ENCODE data around the gene MCC. TPM values are rescaled to one million over a fixed set of nuclear protein-coding genes. Genes with fewer than 3 reads are reported as not detected.

MCC gene
- total RNA-seq, 1 experiment from 2014 or later = 23.5 TPM

DNA sequence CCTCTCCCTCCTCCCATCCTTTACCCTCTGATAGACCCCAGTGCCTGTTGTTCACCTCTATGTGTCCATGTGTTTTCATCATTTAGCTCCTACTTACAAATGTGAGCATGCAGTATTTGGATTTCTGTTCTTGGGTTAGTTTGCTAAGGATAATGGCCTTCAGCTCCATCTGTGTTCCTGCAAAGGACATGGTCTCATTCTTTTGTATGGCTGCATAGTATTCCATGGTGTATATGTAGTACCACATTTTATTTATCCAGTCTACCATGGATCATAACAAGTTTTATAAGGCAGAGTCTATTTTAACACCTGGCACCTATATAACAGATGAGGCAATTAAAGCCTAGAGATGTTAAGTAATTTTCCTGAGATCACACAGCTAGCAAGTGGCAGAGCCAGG is 32.6 kb upstream of the MCC start:
- Mint-ChIP-seq H3K36me3 (peaks cover 13% of the 10 kb centered on the region), H3K4me1 (peaks cover 6% of the 10 kb centered on the region; the same call in 1 of the 2 replicates), H3K27ac (no peak overlapping the region), H3K4me3 (no peak overlapping the region), H3K9me3 (peaks cover 4% of the 10 kb centered on the region), H3K27me3 (ENCODE audit: low read depth) (no peaks in the 10 kb centered on the region)
- TF ChIP-seq USF1 (CRISPR knock-in tag; IDR thresholded peaks at IDR 0.05) = no peak
- TF ChIP-seq ZNF425 (CRISPR knock-in tag; conservative IDR thresholded peaks at IDR 0.05) = no peak
- TF ChIP-seq NFE2L1 (CRISPR knock-in tag; IDR thresholded peaks at IDR 0.05) = no peak
- TF ChIP-seq, protein P1, sequence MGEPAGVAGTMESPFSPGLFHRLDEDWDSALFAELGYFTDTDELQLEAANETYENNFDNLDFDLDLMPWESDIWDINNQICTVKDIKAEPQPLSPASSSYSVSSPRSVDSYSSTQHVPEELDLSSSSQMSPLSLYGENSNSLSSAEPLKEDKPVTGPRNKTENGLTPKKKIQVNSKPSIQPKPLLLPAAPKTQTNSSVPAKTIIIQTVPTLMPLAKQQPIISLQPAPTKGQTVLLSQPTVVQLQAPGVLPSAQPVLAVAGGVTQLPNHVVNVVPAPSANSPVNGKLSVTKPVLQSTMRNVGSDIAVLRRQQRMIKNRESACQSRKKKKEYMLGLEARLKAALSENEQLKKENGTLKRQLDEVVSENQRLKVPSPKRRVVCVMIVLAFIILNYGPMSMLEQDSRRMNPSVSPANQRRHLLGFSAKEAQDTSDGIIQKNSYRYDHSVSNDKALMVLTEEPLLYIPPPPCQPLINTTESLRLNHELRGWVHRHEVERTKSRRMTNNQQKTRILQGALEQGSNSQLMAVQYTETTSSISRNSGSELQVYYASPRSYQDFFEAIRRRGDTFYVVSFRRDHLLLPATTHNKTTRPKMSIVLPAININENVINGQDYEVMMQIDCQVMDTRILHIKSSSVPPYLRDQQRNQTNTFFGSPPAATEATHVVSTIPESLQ (CRISPR knock-in tag; IDR thresholded peaks at IDR 0.05) = no peak
- TF ChIP-seq ZSCAN18 (CRISPR knock-in tag; IDR thresholded peaks at IDR 0.05) = no peak
- TF ChIP-seq, protein P2, sequence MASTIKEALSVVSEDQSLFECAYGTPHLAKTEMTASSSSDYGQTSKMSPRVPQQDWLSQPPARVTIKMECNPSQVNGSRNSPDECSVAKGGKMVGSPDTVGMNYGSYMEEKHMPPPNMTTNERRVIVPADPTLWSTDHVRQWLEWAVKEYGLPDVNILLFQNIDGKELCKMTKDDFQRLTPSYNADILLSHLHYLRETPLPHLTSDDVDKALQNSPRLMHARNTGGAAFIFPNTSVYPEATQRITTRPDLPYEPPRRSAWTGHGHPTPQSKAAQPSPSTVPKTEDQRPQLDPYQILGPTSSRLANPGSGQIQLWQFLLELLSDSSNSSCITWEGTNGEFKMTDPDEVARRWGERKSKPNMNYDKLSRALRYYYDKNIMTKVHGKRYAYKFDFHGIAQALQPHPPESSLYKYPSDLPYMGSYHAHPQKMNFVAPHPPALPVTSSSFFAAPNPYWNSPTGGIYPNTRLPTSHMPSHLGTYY (CRISPR knock-in tag; IDR thresholded peaks at IDR 0.05) = no peak
- ChIA-PET CTCF (interaction anchor here (0.7 kb wide), 1 partner anchor 85 kb away, joined by 3 read pairs; no protein-coding TSS in a partner anchor), POLR2A (no interaction called here)
- DNase-seq (ENCODE audit: low spot score) (no peak), ATAC-seq (no peak)

- ATAC-seq (no peak), DNase-seq (ENCODE audit: low spot score) (no peak)
- Mint-ChIP-seq H3K4me1 (peaks cover 7% of the 10 kb centered on the region; the same call in 1 of the 2 replicates), H3K27ac (no peak overlapping the region), H3K36me3 (peaks cover 13% of the 10 kb centered on the region), H3K9me3 (peaks cover 4% of the 10 kb centered on the region), H3K4me3 (no peak overlapping the region), H3K27me3 (ENCODE audit: low read depth) (no peaks in the 10 kb centered on the region)
- ChIA-PET POLR2A (no interaction called here), CTCF (no interaction called here)
- TF ChIP-seq E2F5 (CRISPR knock-in tag; IDR thresholded peaks at IDR 0.05) = no peak
- no peak for TF ChIP-seq NR3C1 (CRISPR knock-in tag; conservative IDR thresholded peaks at IDR 0.05; ENCODE audit: low read depth)
- TF ChIP-seq PRRX2 (CRISPR knock-in tag; IDR thresholded peaks at IDR 0.05) = no peak
- TF ChIP-seq ZNF232 (CRISPR knock-in tag; IDR thresholded peaks at IDR 0.05) = no peak
- TF ChIP-seq ATF1 (CRISPR knock-in tag; IDR thresholded peaks at IDR 0.05) = no peak
- TF ChIP-seq, protein P3, sequence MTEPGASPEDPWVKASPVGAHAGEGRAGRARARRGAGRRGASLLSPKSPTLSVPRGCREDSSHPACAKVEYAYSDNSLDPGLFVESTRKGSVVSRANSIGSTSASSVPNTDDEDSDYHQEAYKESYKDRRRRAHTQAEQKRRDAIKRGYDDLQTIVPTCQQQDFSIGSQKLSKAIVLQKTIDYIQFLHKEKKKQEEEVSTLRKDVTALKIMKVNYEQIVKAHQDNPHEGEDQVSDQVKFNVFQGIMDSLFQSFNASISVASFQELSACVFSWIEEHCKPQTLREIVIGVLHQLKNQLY (CRISPR knock-in tag; IDR thresholded peaks at IDR 0.05) = no peak
- no peak for TF ChIP-seq SMAD3 (CRISPR knock-in tag; IDR thresholded peaks at IDR 0.05; ENCODE audit: borderline replicate concordance)
- TF ChIP-seq, protein P4, sequence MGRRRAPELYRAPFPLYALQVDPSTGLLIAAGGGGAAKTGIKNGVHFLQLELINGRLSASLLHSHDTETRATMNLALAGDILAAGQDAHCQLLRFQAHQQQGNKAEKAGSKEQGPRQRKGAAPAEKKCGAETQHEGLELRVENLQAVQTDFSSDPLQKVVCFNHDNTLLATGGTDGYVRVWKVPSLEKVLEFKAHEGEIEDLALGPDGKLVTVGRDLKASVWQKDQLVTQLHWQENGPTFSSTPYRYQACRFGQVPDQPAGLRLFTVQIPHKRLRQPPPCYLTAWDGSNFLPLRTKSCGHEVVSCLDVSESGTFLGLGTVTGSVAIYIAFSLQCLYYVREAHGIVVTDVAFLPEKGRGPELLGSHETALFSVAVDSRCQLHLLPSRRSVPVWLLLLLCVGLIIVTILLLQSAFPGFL (CRISPR knock-in tag; IDR thresholded peaks at IDR 0.05; ENCODE audit: borderline replicate concordance) = no peak
- TF ChIP-seq, protein P5, sequence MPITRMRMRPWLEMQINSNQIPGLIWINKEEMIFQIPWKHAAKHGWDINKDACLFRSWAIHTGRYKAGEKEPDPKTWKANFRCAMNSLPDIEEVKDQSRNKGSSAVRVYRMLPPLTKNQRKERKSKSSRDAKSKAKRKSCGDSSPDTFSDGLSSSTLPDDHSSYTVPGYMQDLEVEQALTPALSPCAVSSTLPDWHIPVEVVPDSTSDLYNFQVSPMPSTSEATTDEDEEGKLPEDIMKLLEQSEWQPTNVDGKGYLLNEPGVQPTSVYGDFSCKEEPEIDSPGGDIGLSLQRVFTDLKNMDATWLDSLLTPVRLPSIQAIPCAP (CRISPR knock-in tag; IDR thresholded peaks at IDR 0.05) = no peak
- no peak for TF ChIP-seq ZNF121 (CRISPR knock-in tag; IDR thresholded peaks at IDR 0.05)
- TF ChIP-seq, protein P1 (CRISPR knock-in tag; IDR thresholded peaks at IDR 0.05) = no peak
- no peak for TF ChIP-seq JAZF1 (CRISPR knock-in tag; IDR thresholded peaks at IDR 0.05)
Observed at GRCh38 chr5:113520429-113520828, 32.2 kb upstream of the MCC start.
